PC-9 (cell line): ENCODE results near the gene SNX8.

Experiments
- CTCF ChIP-seq: fragments of 200-600 bp; sonication (generic); conservative IDR thresholded peaks from 2 replicates; pipeline ENCODE4 v1.6.1; 2017; ENCODE audit warnings: mixed run types, antibody characterized with exemption, mild to moderate bottlenecking, moderate library complexity
- EZH2 ChIP-seq: fragments of 200-600 bp; sonication (generic); IDR thresholded peaks from 2 replicates; pipeline ENCODE4 v1.8.0; 2017; ENCODE audit warnings: antibody characterized with exemption, low read depth

DNA sequence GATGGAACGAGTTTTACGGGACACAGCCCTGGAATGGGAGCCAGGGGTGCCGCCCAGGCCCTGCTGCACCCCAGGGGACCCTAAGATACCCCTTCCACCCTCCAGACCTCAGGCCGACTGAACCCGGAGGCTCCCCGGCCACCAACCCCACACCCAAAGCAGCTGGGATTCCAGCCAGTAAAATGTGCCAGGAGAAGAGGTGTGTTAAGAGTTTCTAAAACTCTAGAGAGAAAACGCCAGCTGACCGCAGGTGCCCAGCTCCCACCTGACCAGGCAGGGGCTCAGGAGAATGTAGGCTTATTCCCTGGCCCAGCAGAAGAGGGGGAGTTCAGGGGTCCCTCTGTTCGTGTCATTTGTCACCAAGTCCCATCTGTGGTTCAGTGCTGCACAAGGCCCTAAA is 54.8 kb downstream of the SNX8 start:
- no peak for TF ChIP-seq CTCF
- TF ChIP-seq EZH2: no peak
